SK-N-MC (cell line): ENCODE measurements around the gene SLC1A5.

Source experiments
- EZH2 ChIP-seq: fragments of 200-600 bp; sonication (generic); IDR thresholded peaks from one replicate; pipeline ENCODE4 v1.6.1; 2017; ENCODE audit warnings: antibody characterized with exemption
- POLR2AphosphoS5 ChIP-seq: IDR thresholded peaks from 2 replicates; pipeline ENCODE4 v1.6.1; 2012; ENCODE audit warnings: mild to moderate bottlenecking, low read depth, low read length, borderline replicate concordance

DNA sequence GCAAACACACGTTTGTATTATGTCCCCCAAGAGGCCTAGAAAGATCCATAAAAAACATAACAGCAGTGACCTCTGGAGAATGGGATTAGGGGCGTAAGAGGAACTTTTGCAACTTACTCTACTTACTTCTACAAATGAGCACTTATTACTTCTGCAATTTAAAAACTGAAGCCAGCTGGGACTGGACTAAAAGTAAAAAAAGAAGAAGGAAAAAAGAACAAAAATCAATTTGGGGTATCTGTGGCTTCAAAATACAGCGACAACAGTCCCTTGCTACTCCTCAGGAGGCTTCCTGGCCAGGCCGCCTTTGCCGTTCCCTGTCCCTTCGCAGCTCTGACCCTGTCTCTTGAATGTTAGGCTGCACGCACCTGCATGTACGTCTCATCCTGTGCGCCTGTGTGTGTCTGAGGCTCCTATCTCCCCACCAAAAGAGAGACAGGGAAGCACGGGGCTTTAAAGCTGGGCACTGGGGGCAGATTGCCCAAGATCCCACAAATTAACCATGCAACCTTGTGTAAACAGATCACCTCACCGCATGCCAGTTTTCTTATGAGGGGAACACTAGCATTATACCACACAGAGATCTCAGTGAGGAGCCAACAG lies 54.6 kb downstream of the SLC1A5 start:
- TF ChIP-seq EZH2 (no peak), POLR2AphosphoS5 (no peak)
